ENCODE measurements around the gene CAV1.

DNA sequence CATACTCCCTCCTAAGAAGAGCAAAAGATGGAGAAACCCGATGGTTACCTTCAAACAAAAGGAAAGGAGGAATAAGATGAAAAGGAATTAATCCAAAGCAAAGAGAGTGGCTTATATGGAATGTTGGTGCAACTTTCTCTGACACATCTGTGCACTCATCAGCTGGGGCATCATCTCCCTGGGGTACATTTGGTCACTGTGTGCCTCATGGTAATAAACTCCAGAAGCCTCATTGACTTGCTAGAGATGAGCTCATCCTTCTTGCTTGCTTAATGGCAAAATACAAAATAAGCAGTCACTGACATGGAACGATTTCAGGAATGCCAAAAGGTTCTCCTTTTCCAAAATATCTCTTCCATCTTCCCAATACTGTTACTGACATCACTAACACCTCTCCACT, 22.5 kb downstream of the CAV1 start:
- TF ChIP-seq CTCF (optimal IDR thresholded peaks at IDR 0.05 in 1 of 3, IDR thresholded peaks at IDR 0.05 in 1 of 3, conservative IDR thresholded peaks at IDR 0.05 in 1 of 3; ENCODE audit: extremely low read depth in 1 of 3, insufficient read depth in 2 of 3, low read length in 3 of 3) (no peak), EZH2 (IDR thresholded peaks at IDR 0.05; ENCODE audit: low read length) (no peak)
